LHCN-M2 (cell line): Measurements from ENCODE around the gene CYFIP1. TPM values are rescaled to one million over a fixed set of nuclear protein-coding genes. Genes with fewer than 3 reads are reported as not detected.

ENCODE experiments used
- DNase-seq: peaks from one replicate; pipeline ENCODE4 v3.0.0-alpha.2; 2012; ENCODE audit warnings: low read depth
- total RNA-seq: library from RNA; depleted of rRNA; stranded (reverse); fragments of >200 nt; gene quantifications from 2 replicates; pipeline ENCODE4 v1.2.3, GENCODE V29; 2014

Gene CYFIP1
- total RNA-seq, 1 experiment from 2014 or later: 90.4 TPM

GRCh38 chr15:22950256-22950990 is 29.7 kb downstream of the CYFIP1 start:
- DNase-seq: no peak

GRCh38 chr15:22949074-22949547 is 31.1 kb downstream of the CYFIP1 start:
- peak; percentile 41 for DNase-seq

- no peak for DNase-seq
These were observed 32.1 kb downstream of the CYFIP1 start for GRCh38 chr15:22948056-22948455.

GRCh38 chr15:22947101-22948000 is 32.8 kb downstream of the CYFIP1 start:
- DNase-seq: no peak

- no peak for DNase-seq
These were observed 35.1 kb downstream of the CYFIP1 start for GRCh38 chr15:22945071-22945470.

GRCh38 chr15:22944651-22945050 is 35.5 kb downstream of the CYFIP1 start:
- no peak for DNase-seq

- no peak for DNase-seq
These were observed 37.3 kb downstream of the CYFIP1 start for GRCh38 chr15:22942877-22943276.

- no peak for DNase-seq
These were observed 37.8 kb downstream of the CYFIP1 start for GRCh38 chr15:22942306-22942855.

- no peak for DNase-seq
These were observed 39.0 kb downstream of the CYFIP1 start for GRCh38 chr15:22941179-22941578.

GRCh38 chr15:22939652-22940061 is 40.5 kb downstream of the CYFIP1 start:
- no peak for DNase-seq

- no peak for DNase-seq
These were observed 41.1 kb downstream of the CYFIP1 start for GRCh38 chr15:22939051-22939450.

- no peak for DNase-seq
These were observed 43.3 kb downstream of the CYFIP1 start for GRCh38 chr15:22936577-22937472.

GRCh38 chr15:22933641-22934061 is 46.5 kb downstream of the CYFIP1 start:
- DNase-seq: no peak

GRCh38 chr15:22931784-22932536 is 48.2 kb downstream of the CYFIP1 start:
- no peak for DNase-seq

- DNase-seq: peak; percentile 40
These were observed 49.2 kb downstream of the CYFIP1 start for GRCh38 chr15:22930782-22931484.

GRCh38 chr15:22927761-22928160 is 52.4 kb downstream of the CYFIP1 start:
- no peak for DNase-seq

GRCh38 chr15:22925875-22926274 is 54.3 kb downstream of the CYFIP1 start:
- DNase-seq: no peak

GRCh38 chr15:22922003-22922402 is 58.2 kb downstream of the CYFIP1 start:
- DNase-seq: no peak

GRCh38 chr15:22919171-22919570 is 61.0 kb downstream of the CYFIP1 start:
- DNase-seq: no peak
